Inflammatory macrophage treated with lipopolysaccharide for 1 hour (primary cell): ENCODE data around the gene SLAMF6.
A peak's percentile ranks its signal among the peaks of the same experiment; 100 is the strongest.
"Not testable (repeated sequence)": the region's sequence is repeated elsewhere in the genome, so short reads cannot be mapped to it uniquely, and the experiment has no call there.

ENCODE experiments used
- DNase-seq, 2 donors: peaks; one replicate each; pipeline ENCODE4 v3.0.0-alpha.2; 2020 to 2022

SLAMF6 gene

DNA sequence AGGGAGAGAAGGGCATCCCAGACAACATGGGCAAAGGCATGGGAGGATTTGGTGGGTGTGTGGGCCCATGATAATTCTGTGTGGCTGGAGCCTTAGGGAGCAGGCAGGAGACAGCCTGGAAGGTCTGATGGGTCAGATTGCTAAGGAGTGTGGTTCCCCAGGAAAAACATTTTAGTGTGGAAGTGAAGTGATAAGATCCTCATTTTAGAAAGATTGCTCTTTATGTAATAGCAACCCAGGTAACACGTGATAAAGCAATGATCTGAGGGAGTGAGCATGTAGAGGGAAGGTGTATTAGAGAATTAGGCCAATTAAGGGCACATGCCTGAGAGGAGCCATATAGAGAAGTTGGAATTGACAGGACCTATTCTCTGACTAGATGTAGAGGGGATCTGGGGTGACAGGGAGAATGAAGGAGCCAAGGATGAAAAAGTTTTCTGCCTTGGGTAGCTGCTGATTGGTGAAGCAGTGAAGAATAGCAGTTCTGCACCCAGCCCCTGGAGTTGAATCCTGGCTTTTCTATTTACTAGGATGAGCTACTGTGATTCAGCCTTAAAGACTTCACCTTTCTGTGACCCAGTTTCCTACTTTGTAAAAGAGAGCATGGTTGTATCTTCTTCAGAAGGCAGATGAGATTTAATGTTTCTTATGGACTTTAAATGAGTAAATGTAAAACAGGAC lies 18.7 kb upstream of the SLAMF6 start:
- peak in 1 of 2 donors; percentile 57 for DNase-seq

GRCh38 chr1:160540859-160541233 lies 17.8 kb upstream of the SLAMF6 start:
- no peak for DNase-seq

DNA sequence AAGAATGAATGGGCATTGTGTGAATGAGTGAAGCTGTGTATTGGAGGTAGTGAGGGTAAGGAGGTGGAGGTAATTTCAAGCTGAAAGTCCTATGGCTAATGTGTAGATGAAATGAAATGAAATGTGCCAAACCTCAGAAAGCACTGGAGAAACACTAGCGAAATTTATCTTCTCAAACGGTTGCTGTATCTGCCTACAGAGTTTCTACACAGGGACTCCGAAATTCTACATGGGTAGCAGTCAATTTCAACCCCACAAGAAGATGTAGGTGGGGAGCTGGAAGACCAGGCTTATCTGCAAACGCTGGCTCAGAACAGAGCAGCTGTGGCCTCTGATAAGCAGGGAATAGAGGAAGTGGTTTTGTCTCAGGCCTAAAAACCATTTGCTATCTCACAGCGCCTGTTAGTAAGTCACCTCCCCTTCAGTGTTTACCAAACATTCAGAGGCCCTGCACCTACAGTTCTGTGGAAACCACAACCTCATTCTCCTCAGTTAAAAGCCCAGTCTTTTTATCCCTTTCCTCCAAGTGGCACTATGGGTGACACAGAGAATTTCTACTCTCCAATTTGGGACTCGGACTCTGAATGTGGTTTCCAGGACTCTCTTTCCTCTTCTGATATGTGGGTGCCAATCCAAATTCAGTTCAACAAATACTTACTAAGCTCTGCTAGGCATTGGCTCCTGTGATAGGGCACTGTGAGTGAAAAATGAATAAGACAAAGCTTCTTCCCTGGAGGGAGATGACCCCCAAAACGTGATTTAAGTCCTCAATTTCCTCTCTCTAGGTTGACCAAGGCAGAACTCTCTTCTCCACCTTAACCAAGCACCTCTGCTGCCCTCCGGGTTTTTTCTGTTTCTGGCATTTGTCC lies 17.2 kb upstream of the SLAMF6 start:
- peak in 1 of 2 donors; percentile 78 for DNase-seq

- DNase-seq, result no peak
Measured at GRCh38 chr1:160539684-160539989, 16.6 kb upstream of the SLAMF6 start.

DNA sequence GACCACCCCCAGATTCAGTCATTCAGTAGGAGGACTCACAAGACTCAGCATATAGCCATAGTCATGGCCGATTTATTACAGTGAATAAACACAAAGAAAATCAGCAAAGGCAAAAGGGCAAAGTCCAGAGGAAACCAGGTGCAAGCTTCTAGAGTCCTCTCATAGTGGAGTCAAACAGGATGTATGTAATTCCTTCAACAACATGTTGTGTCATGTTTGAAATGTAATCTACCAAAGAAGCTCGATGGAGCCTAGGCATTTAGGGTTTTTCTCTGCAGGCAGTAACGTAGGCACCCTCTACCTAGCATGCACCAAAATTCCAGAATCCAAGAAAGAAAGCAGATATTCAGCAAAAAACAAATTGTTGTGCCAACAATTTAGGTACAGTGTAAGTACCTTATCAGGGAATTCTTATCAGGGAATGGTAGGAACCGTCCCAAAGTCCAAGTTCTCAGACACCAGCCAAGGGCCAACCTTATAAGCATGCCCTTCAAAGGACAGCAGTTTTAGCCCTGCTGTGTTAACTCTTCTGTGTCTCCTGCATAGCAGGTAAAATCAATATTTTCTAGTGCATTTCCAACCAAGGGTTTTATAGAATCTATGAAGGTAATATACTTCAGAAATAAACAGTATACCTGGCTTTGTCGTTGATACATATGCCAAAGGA lies 16.1 kb upstream of the SLAMF6 start:
- no peak for DNase-seq

DNA sequence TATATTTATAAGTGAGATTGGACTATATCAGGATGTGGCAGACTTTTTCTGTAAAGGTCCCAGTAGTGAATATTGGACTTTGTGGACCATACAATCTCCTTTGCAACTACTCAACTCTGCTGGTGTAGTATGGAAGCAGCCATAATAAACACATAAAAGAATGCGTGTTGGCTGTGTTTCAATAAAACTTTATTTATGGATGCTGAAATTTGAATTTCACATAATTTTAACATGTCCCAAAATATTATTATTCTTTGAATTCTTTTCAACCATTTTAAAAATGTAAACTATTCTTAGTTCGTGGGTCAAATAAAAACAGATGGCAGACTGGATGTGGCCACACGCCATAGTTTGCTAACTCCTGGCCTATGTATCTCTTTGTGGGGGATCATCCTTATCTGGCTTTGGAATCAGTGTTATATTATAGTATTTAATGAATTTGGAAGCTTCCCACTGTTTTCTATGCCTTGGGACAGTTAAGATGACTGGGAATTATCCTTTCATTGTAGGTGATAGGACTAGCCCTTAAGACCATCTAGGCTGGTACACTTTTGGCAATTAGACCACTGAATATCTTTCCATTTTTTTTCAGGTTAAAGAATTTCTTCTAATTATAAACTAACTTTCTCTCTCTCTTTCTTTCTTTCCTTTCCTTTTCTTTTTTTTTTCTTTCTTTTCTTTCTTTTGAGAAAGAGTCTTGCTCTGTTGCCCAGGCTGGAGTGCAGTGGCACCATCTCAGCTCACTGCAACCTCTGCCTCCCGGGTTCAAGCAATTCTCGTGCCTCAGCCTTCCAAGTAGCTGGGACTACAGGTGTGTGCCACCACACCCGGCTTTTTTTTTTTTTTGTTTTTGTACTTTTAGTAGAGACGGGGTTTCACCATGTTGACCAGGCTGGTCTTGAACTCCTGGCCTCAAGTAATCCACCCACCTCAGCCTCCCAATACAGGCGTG lies 14.9 kb upstream of the SLAMF6 start:
- DNase-seq, result no peak

GRCh38 chr1:160534823-160535605 lies 12.0 kb upstream of the SLAMF6 start:
- DNase-seq, result no peak

- DNase-seq, result not testable (repeated sequence)
Measured at GRCh38 chr1:160532557-160532813, 9.4 kb upstream of the SLAMF6 start.

GRCh38 chr1:160531809-160532556 lies 8.9 kb upstream of the SLAMF6 start:
- not testable (repeated sequence) for DNase-seq

- not testable (repeated sequence) for DNase-seq
Measured at GRCh38 chr1:160529401-160529952, 6.4 kb upstream of the SLAMF6 start.

DNA sequence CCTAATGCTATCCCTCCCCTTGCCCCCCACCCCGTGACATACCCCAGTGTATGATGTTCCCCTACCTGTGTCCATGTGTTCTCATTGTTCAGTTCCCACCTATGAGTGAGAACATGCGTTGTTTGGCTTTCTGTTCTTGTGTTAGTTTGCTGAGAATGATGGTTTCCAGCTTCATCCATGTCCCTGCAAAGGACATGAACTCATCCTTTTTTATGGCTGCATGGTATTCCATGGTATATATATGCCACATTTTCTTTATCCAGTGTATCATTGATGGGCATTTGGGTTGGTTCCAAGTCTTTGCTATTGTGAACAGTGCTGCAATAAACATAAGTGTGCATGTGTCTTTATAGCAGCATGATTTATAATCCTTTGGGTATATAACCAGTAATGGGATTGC lies 734 bp upstream of the SLAMF6 start:
- not testable (repeated sequence) for DNase-seq

DNA sequence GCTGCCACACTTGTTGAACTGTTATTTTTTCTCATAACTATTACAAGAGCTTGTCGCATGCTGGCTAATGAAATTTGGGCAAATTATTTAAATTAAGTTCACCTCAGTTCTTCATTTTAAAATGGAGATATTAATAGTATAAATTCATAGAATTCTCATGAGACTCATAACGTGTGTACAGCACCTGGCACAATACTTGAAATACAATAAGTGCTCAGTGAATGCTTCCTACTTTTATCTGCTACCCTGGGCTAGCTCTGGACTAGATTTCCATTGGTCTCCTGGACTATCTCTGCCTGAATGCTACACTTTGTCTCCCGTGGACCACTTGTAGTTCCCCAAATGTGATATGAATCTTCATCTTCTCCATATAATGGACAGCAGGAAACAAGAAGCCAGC lies 919 bp downstream of the SLAMF6 start:
- no peak for DNase-seq

GRCh38 chr1:160521554-160521953 lies 1.5 kb downstream of the SLAMF6 start:
- DNase-seq, result no peak

DNA sequence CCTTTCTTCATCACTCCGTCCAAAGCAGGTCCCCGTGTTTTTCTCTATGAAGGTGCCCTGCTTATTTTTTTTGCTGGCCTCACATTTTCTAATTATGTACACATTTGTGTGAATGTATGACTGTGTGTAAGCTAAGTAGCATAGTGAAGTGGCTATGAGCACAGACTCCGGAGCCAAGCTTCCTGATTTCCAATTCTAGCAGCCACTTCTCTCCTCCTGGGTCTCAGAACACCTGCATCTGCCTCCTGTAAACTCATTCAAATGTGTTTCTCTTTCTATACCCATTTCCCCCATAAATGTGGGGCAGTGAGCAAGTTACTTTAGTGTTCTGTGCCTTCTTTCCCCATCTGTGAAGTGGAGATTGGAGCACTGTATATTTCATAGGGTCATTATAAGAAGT lies 2.1 kb downstream of the SLAMF6 start:
- no peak for DNase-seq

DNA sequence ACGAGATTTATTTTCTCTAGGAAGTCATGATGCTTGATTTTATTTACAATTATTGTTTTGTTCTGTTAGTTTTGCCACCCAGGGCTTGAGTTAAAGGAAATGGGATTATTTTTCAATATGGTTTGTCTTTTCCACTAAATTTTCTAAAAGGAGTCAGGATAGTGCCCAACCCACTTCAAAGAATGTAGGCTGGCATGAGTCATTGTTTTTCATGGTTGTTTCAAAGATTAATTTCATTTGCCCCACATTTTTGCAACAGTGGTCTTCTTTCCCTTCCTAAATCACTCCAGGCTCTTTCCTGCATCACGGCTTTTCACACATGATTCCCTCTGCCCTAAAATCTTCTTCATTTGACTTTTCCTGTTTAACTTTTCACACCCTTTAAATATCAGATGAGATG lies 2.5 kb downstream of the SLAMF6 start:
- peak in 1 of 2 donors; percentile 29 for DNase-seq

GRCh38 chr1:160519642-160520435 lies 3.2 kb downstream of the SLAMF6 start:
- no peak for DNase-seq

DNA sequence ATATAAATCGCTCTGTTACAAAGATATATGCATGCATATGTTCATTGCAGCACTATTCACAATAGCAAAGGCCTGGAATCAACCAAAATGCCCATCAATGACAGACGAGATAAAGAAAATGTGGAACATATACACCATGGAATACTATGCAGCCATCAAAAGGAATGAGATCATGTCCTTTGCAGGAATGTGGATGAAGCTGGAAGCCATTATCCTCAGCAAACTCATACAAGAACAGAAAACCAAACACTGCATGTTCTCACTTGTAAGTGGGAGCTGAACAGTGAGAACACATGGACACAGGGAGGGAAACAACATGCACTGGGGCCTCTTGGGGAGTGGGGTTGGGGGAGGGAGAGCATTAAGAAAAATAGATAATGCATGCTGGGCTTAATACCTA lies 5.5 kb downstream of the SLAMF6 start:
- not testable (repeated sequence) for DNase-seq

DNA sequence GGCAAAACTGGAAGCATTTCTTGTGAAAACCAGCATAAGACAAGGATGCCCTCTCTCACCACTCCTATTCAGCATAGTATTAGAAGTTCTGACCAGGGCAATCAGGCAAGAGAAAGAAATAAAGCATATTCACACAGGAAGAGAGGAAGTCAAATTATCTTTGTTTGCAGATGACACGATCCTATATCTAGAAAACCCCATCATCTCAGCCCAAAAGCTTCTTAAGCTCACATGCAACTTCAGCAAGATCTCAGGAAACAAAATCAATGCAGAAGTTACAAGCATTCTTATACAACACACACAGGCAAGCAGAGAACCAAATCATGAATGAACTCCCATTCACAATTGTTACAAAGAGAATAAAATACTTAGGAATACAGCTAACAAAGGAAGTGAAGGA lies 7.1 kb downstream of the SLAMF6 start:
- DNase-seq, result not testable (repeated sequence)

DNA sequence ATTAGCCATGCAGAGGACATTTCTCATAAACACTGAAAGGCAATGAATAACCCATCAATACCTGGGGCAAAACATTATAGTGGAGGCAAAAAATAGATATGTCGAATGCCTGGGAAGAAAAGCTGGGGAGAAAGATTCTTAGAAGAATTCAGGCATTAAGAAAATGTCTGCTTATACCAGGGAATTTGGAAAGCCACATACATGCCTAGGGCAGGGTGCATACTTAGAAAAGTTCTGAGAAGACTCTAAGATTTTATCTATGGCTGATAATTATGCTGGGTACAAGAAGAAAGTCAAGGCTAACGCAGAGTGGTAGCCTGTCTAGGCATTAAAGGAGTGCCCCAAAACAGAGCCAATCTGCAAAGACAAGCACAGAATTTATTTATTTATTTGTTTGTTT lies 18.4 kb downstream of the SLAMF6 start:
- no peak for DNase-seq

GRCh38 chr1:160503087-160503486 lies 20.0 kb downstream of the SLAMF6 start:
- no peak for DNase-seq
